Ovary (tissue), 3 donors: ENCODE data around the gene UGT1A3.

Experiments used
- CTCF ChIP-seq, 3 donors: fragments of 450-650 bp in 2 of 3; fragments of 200-600 bp in 1 of 3; IDR thresholded peaks; one replicate each; pipeline versions ENCODE4 v1.5.1 to v1.8.0; 2016 to 2022; ENCODE audit warnings: antibody characterized with exemption in 3 of 3, mild to moderate bottlenecking in 1 of 3
- POLR2A ChIP-seq: fragments of 450-650 bp; IDR thresholded peaks from one replicate; pipeline ENCODE4 v1.6.1; 2017; ENCODE audit warnings: antibody characterized with exemption, mild to moderate bottlenecking, moderate library complexity
- donor health status: DM: no; HTN: no; CAD: no.

- TF ChIP-seq CTCF (IDR thresholded peaks at IDR 0.05) (no peak), POLR2A (no peak)
Measured at GRCh38 chr2:233822101-233822771, 93.4 kb downstream of the UGT1A3 start.
